GM21390 (cell line): ENCODE data around the gene ZBTB7C.

ENCODE experiments used
- ATAC-seq: cut with Tn5 transposase; IDR thresholded peaks from one replicate; pipeline ENCODE4 v1.9.1; 2021; ENCODE audit not compliant: unreplicated experiment

Gene ZBTB7C

GRCh38 chr18:48029296-48029986 lies 379.7 kb downstream of the ZBTB7C start:
- ATAC-seq, result no peak

GRCh38 chr18:48028696-48029095 lies 380.5 kb downstream of the ZBTB7C start:
- no peak for ATAC-seq

- ATAC-seq, result no peak
These were observed 381.1 kb downstream of the ZBTB7C start for GRCh38 chr18:48028081-48028480.

- ATAC-seq, result no peak
These were observed 381.7 kb downstream of the ZBTB7C start for GRCh38 chr18:48027401-48027963.

GRCh38 chr18:48026216-48026615 lies 383.0 kb downstream of the ZBTB7C start:
- no peak for ATAC-seq

GRCh38 chr18:48024881-48025660 lies 384.1 kb downstream of the ZBTB7C start:
- ATAC-seq, result no peak

GRCh38 chr18:48024009-48024512 lies 385.1 kb downstream of the ZBTB7C start:
- ATAC-seq, result no peak

- ATAC-seq, result no peak
These were observed 385.7 kb downstream of the ZBTB7C start for GRCh38 chr18:48023334-48024008.

GRCh38 chr18:48022531-48023329 lies 386.5 kb downstream of the ZBTB7C start:
- no peak for ATAC-seq

- ATAC-seq, result no peak
These were observed 387.2 kb downstream of the ZBTB7C start for GRCh38 chr18:48022021-48022420.

GRCh38 chr18:48021273-48021914 lies 387.8 kb downstream of the ZBTB7C start:
- ATAC-seq, result no peak

GRCh38 chr18:48020337-48021250 lies 388.6 kb downstream of the ZBTB7C start:
- no peak for ATAC-seq

- no peak for ATAC-seq
These were observed 389.4 kb downstream of the ZBTB7C start for GRCh38 chr18:48019557-48020325.

- no peak for ATAC-seq
These were observed 390.3 kb downstream of the ZBTB7C start for GRCh38 chr18:48018851-48019250.

GRCh38 chr18:48017635-48018034 lies 391.5 kb downstream of the ZBTB7C start:
- no peak for ATAC-seq

- ATAC-seq, result no peak
These were observed 396.0 kb downstream of the ZBTB7C start for GRCh38 chr18:48013162-48013561.

- no peak for ATAC-seq
These were observed 397.2 kb downstream of the ZBTB7C start for GRCh38 chr18:48011926-48012465.

- no peak for ATAC-seq
These were observed 398.9 kb downstream of the ZBTB7C start for GRCh38 chr18:48010264-48010663.
